ENCODE results near the gene C11orf68. TPM values are rescaled to one million over a fixed set of nuclear protein-coding genes. Genes with fewer than 3 reads are reported as not detected.

The C11orf68 gene
- total RNA-seq (2022; extraction: Qiagen RNA extraction; ENCODE audit: low read depth) = 40.2 to 65.5 TPM (median 60.3 TPM) in 5 replicates

DNA sequence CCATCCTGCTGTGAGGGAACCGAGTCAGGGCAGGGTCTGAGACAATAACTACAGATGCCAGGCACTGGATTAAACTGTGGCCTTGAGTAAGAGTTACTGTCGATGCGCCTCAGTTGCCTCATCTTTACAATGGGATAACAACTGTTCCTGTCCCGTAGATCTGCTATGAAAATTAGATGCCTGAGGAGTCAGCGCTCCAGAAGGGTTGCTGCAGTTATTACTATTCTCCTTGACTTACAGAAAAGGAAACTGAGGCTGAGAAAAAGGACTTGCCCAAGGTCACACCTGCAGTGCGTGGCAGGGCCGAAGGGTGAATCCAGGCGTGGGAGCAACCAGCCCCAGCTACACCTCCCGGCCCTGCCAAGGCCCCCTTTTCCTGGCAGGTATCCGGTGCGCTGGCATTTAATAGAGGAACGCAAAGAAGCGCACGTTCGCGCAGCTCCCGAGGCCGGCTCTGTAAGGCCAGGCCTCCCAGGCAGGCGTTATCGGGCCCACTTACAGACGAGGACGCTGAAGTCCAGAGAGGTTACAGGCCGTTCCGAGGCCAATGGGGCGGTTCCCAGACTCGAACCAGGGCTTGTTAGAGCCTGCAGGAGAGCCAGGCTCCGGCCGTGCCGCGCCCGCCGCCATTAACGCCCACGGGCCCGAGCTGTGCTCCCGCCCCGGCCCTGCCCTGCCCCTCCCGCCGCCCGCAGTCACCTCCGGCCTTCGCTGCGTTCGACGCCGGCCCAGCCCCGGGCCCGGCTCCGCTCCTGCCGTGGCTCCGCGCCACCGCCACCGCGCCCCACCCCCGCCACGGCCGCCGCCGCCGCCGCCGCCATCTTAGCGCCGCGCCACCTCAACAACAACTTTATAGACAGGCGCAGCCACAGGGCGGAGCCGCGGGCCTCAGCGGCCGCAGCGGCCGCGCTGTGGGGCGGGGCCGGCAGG is at the start of gene C11orf68:
Gene C11orf68, minus strand, starts transcription at position 852 of the 930 bp plus-strand sequence. Its CDS starts 31 bp downstream, at position 821.

DNA sequence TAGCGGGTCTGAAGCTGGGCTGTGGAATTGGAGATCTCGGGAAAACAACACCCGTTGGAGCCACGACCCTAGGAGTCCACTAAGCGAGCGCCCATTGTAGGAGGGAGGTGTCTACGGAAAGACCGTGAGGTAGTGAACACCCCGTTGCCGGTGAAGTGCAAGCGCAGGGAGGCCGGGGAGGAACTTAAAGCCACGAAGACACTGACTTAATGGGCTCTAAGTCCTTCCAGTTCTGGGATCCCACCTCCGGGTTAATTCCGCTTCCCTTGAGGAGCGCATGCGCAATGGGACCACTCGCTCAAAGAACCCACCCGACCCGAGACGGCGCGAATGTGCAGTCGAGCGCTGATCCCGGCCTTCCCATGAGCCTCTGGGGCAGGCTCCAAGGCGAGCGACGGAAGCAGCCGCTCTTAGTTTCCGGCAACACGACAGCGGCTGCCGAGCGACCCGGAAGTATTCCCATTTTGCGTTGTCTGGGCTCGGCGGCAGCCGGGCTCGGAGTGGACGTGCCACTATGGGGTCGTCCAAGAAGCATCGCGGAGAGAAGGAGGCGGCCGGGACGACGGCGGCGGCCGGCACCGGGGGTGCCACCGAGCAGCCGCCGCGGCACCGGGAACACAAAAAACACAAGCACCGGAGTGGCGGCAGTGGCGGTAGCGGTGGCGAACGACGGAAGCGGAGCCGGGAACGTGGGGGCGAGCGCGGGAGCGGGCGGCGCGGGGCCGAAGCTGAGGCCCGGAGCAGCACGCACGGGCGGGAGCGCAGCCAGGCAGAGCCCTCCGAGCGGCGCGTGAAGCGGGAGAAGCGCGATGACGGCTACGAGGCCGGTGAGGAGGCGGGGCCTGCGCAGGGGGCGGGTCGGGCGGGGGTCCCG is 42.6 kb upstream of the C11orf68 start, which contains the start of gene SART1:
Gene SART1, plus strand, starts transcription at position 468 of the 874 bp plus-strand sequence. Its CDS starts 47 bp downstream, at position 515.

GRCh38 chr11:65945430-65945911 is 26.6 kb upstream of the C11orf68 start, which contains the start of gene TSGA10IP:
Gene TSGA10IP (plus strand): TSS chr11:65945480. CDS start chr11:65945676, 196 bp downstream.

GRCh38 chr11:65919141-65919572 is 295 bp upstream of the C11orf68 start, which contains the start of gene DRAP1:
Gene DRAP1 (plus strand): TSS chr11:65919426. CDS start chr11:65919502, 76 bp downstream.

GRCh38 chr11:65900125-65900898 is 18.6 kb downstream of the C11orf68 start, which contains the start of gene FOSL1:
Gene FOSL1 (minus strand): TSS chr11:65900388. CDS start chr11:65900339, 49 bp downstream.

DNA sequence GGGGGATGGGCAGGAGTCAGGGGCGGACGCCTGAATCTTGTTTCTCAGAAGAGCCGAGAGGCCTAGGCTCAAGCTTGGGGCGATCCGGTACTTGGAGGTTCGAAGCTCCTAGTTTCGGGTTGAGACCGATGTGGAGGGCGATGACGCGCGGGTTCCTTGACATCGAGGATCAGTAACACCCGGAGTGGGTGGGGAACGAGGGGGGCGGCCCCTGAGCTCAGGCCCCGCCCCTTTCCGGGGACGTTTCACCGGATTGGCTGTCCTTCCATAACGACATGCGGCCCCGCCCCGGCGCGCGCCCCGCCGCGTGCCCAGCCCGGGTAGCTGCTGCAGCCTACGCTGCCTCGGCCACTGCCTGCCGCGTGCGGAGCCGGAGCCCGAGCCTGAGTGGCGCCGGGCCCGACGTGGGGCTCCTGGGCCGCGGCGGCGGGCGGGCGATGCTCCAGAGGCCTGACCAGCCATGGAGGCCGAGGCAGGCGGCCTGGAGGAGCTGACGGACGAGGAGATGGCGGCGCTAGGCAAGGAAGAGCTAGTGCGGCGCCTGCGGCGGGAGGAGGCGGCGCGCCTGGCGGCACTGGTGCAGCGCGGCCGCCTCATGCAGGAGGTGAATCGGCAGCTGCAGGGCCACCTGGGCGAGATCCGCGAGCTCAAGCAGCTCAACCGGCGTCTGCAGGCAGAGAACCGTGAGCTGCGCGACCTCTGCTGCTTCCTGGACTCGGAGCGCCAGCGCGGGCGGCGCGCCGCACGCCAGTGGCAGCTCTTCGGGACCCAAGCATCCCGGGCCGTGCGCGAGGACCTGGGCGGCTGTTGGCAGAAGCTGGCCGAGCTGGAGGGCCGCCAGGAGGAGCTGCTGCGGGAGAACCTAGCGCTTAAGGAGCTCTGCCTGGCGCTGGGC is 28.3 kb downstream of the C11orf68 start, which contains the start of gene CCDC85B:
Gene CCDC85B, plus strand, starts transcription at position 350 of the 895 bp plus-strand sequence. Its CDS starts 111 bp downstream, at position 461.

DNA sequence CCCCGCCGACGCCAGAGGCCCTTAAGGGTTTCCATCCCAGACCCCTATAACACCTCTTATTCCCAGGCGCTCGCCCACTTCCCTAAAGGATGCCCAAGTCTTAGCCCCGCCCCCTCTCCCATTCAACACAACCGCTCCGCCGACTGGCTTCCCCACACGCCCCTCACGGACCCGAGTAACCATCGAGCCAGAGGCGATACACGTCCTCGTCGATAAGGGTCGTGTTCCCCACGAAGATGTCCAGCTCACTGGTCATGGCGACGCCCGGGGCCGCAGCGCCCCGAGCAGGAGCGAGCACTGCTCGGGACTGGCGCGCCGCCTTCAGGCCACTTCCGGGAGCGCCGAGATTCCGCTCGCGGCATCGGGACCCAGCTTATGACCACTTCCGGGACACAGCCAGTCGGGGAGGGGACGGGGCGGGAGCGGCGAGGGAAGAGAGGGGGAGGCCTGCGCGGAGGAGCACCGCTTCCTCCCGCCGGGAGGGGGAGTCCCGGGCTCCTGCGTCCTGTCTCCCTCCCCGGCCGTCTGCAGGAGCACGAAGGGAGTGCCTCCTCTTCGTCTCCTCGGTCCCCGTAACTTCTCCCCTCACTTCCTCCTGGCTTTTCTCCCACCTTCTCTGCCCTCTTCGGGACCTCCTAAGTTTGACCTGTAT is 30.6 kb downstream of the C11orf68 start, which contains the start of gene FIBP:
Gene FIBP, minus strand, starts transcription at position 309 of the 652 bp plus-strand sequence. Its CDS starts 53 bp downstream, at position 256.

GRCh38 chr11:65879617-65880016 is 39.2 kb downstream of the C11orf68 start, which contains the start of gene CTSW:
Gene CTSW (plus strand): TSS chr11:65879837. CDS start chr11:65879855, 18 bp downstream.

GRCh38 chr11:65872586-65873317 is 46.1 kb downstream of the C11orf68 start, which contains the start of gene EFEMP2:
Gene EFEMP2 (minus strand): TSS chr11:65872800. CDS start chr11:65872354, 446 bp downstream.

Other genes starting within 250 kb of the C11orf68 start
- gene KAT5, start 206.8 kb downstream of the C11orf68 start, total RNA-seq (2022; extraction: Qiagen RNA extraction; ENCODE audit: low read depth) = 41.0 to 55.2 TPM (median 52.3 TPM) in 5 replicates
- 29.2 to 51.2 TPM (median 48.8 TPM) in 5 replicates for gene RNASEH2C, start 198.3 kb downstream of the C11orf68 start, total RNA-seq (2022; extraction: Qiagen RNA extraction; ENCODE audit: low read depth)
- 7.8 to 13.4 TPM (median 10.6 TPM) in 5 replicates for gene AP5B1, start 138.1 kb downstream of the C11orf68 start, total RNA-seq (2022; extraction: Qiagen RNA extraction; ENCODE audit: low read depth)
- 0.06 to 0.10 TPM (median 0.07 TPM) in 3 of 5 replicates, not detected in the others for gene OVOL1, start 132.0 kb downstream of the C11orf68 start, total RNA-seq (2022; extraction: Qiagen RNA extraction; ENCODE audit: low read depth)
- gene SNX32, start 85.1 kb downstream of the C11orf68 start, total RNA-seq (2022; extraction: Qiagen RNA extraction; ENCODE audit: low read depth) = 0.07 TPM in 1 of 5 replicates, not detected in the others
- 1,909 to 2,425 TPM (median 2,217 TPM) in 5 replicates for gene CFL1, start 60.9 kb downstream of the C11orf68 start, total RNA-seq (2022; extraction: Qiagen RNA extraction; ENCODE audit: low read depth)
- 20.6 to 33.6 TPM (median 31.0 TPM) in 5 replicates for gene MUS81, start 58.6 kb downstream of the C11orf68 start, total RNA-seq (2022; extraction: Qiagen RNA extraction; ENCODE audit: low read depth)
- gene EFEMP2, start 46.3 kb downstream of the C11orf68 start, total RNA-seq (2022; extraction: Qiagen RNA extraction; ENCODE audit: low read depth) = 0.45 to 0.88 TPM (median 0.85 TPM) in 5 replicates
- gene CTSW, start 39.2 kb downstream of the C11orf68 start, total RNA-seq (2022; extraction: Qiagen RNA extraction; ENCODE audit: low read depth) = 0.09 to 0.19 TPM in 2 of 5 replicates, not detected in the others
- 72.3 to 97.2 TPM (median 86.8 TPM) in 5 replicates for gene FIBP, start 30.6 kb downstream of the C11orf68 start, total RNA-seq (2022; extraction: Qiagen RNA extraction; ENCODE audit: low read depth)
- gene CCDC85B, start 28.4 kb downstream of the C11orf68 start, total RNA-seq (2022; extraction: Qiagen RNA extraction; ENCODE audit: low read depth) = 29.7 to 54.1 TPM (median 46.1 TPM) in 5 replicates
- gene FOSL1, start 18.7 kb downstream of the C11orf68 start, total RNA-seq (2022; extraction: Qiagen RNA extraction; ENCODE audit: low read depth) = 160 to 254 TPM (median 205 TPM) in 5 replicates
- 193 to 312 TPM (median 253 TPM) in 5 replicates for gene DRAP1, start 364 bp upstream of the C11orf68 start, total RNA-seq (2022; extraction: Qiagen RNA extraction; ENCODE audit: low read depth)
- gene TSGA10IP, start 26.4 kb upstream of the C11orf68 start, total RNA-seq (2022; extraction: Qiagen RNA extraction; ENCODE audit: low read depth) = not detected in 5 replicates
- gene SART1, start 42.7 kb upstream of the C11orf68 start, total RNA-seq (2022; extraction: Qiagen RNA extraction; ENCODE audit: low read depth) = 51.4 to 70.6 TPM (median 62.2 TPM) in 5 replicates
- gene EIF1AD, start 83.1 kb upstream of the C11orf68 start, total RNA-seq (2022; extraction: Qiagen RNA extraction; ENCODE audit: low read depth) = 38.9 to 45.8 TPM (median 39.4 TPM) in 5 replicates
- 381 to 509 TPM (median 475 TPM) in 5 replicates for gene BANF1, start 83.4 kb upstream of the C11orf68 start, total RNA-seq (2022; extraction: Qiagen RNA extraction; ENCODE audit: low read depth)
- gene CST6, start 92.9 kb upstream of the C11orf68 start, total RNA-seq (2022; extraction: Qiagen RNA extraction; ENCODE audit: low read depth) = not detected in 5 replicates
- gene CATSPER1, start 107.4 kb upstream of the C11orf68 start, total RNA-seq (2022; extraction: Qiagen RNA extraction; ENCODE audit: low read depth) = 0.94 to 2.0 TPM (median 1.7 TPM) in 5 replicates
- gene GAL3ST3, start 130.1 kb upstream of the C11orf68 start, total RNA-seq (2022; extraction: Qiagen RNA extraction; ENCODE audit: low read depth) = not detected in 5 replicates
- gene SF3B2, start 133.3 kb upstream of the C11orf68 start, total RNA-seq (2022; extraction: Qiagen RNA extraction; ENCODE audit: low read depth) = 168 to 198 TPM (median 172 TPM) in 5 replicates
- gene PACS1, start 151.2 kb upstream of the C11orf68 start, total RNA-seq (2022; extraction: Qiagen RNA extraction; ENCODE audit: low read depth) = 48.7 to 80.4 TPM (median 65.1 TPM) in 5 replicates